MM.1S (cell line): ENCODE measurements around the gene PEX14.

Experiments used
- DNase-seq: peaks from one replicate; pipeline ENCODE4 v3.0.0-alpha.2; 2015
- H2AFZ ChIP-seq: fragments of 300-600 bp; sonication (generic); 2 replicates; pipeline ENCODE4 v1.6.0; 2016; ENCODE audit warnings: antibody characterized with exemption, low read length
- H3F3A ChIP-seq: fragments of 300-600 bp; sonication (generic); 2 replicates; pipeline ENCODE4 v1.6.1; 2016; ENCODE audit warnings: mild to moderate bottlenecking, antibody characterized with exemption, low read length, moderate library complexity, mixed read lengths; ENCODE audit not compliant: insufficient read depth
- H3K27ac ChIP-seq: fragments of 300-600 bp; sonication (generic); 2 replicates; pipeline ENCODE4 v1.5.1; 2016; ENCODE audit warnings: mild to moderate bottlenecking, low read length
- H3K27me3 ChIP-seq: fragments of 300-600 bp; sonication (generic); replicated peaks from 2 replicates; pipeline ENCODE4 v1.6.0; 2016; ENCODE audit warnings: low read length; ENCODE audit not compliant: insufficient read depth
- H3K36me3 ChIP-seq: fragments of 300-600 bp; sonication (generic); replicated peaks from 2 replicates; pipeline ENCODE4 v1.6.1; 2016; ENCODE audit warnings: mild to moderate bottlenecking, low read length, mixed read lengths; ENCODE audit not compliant: insufficient read depth
- H3K4me1 ChIP-seq: fragments of 300-600 bp; sonication (generic); 2 replicates; pipeline ENCODE4 v1.6.1; 2016; ENCODE audit warnings: low read length, mixed read lengths
- H3K4me2 ChIP-seq: fragments of 300-600 bp; sonication (generic); 2 replicates; pipeline ENCODE4 v1.6.0; 2016; ENCODE audit warnings: low read depth, low read length
- H3K4me3 ChIP-seq: fragments of 300-600 bp; sonication (generic); 2 replicates; pipeline ENCODE4 v1.5.1; 2016; ENCODE audit warnings: low read length, mixed read lengths
- H3K79me2 ChIP-seq: fragments of 300-600 bp; sonication (generic); 2 replicates; pipeline ENCODE4 v1.6.1; 2016; ENCODE audit warnings: mixed run types, low read length, mixed read lengths
- H3K9ac ChIP-seq: fragments of 300-600 bp; sonication (generic); 2 replicates; pipeline ENCODE4 v1.6.1; 2016; ENCODE audit warnings: low read length, mixed read lengths
- H3K9me2 ChIP-seq: fragments of 300-600 bp; sonication (generic); replicated peaks from 2 replicates; pipeline ENCODE4 v1.6.1; 2016; ENCODE audit warnings: mild to moderate bottlenecking, low read length, mixed read lengths; ENCODE audit not compliant: insufficient read depth
- H3K9me3 ChIP-seq: fragments of 300-600 bp; sonication (generic); replicated peaks from 2 replicates; pipeline ENCODE4 v1.6.1; 2016; ENCODE audit warnings: mild to moderate bottlenecking, low read length, mixed read lengths; ENCODE audit not compliant: insufficient read depth
- H4K20me1 ChIP-seq: fragments of 300-600 bp; sonication (generic); 2 replicates; pipeline ENCODE4 v1.6.1; 2016; ENCODE audit warnings: mild to moderate bottlenecking, low read length, moderate library complexity, mixed read lengths; ENCODE audit not compliant: insufficient read depth
- CTCF ChIP-seq: fragments of 300-600 bp; sonication (generic); IDR thresholded peaks from 2 replicates; pipeline ENCODE4 v1.5.1; 2016; ENCODE audit warnings: antibody characterized with exemption, low read length, mixed read lengths
- EZH2 ChIP-seq: fragments of 300-600 bp; sonication (generic); optimal IDR thresholded peaks from 2 replicates; pipeline ENCODE3; 2017; ENCODE audit warnings: low read depth, mild to moderate bottlenecking, antibody characterized with exemption, low read length, mixed read lengths
- EZH2phosphoT487 ChIP-seq: fragments of 300-600 bp; sonication (generic); IDR thresholded peaks from 2 replicates; pipeline ENCODE4 v1.6.1; 2018; ENCODE audit warnings: antibody characterized with exemption, low read length

PEX14 gene

DNA sequence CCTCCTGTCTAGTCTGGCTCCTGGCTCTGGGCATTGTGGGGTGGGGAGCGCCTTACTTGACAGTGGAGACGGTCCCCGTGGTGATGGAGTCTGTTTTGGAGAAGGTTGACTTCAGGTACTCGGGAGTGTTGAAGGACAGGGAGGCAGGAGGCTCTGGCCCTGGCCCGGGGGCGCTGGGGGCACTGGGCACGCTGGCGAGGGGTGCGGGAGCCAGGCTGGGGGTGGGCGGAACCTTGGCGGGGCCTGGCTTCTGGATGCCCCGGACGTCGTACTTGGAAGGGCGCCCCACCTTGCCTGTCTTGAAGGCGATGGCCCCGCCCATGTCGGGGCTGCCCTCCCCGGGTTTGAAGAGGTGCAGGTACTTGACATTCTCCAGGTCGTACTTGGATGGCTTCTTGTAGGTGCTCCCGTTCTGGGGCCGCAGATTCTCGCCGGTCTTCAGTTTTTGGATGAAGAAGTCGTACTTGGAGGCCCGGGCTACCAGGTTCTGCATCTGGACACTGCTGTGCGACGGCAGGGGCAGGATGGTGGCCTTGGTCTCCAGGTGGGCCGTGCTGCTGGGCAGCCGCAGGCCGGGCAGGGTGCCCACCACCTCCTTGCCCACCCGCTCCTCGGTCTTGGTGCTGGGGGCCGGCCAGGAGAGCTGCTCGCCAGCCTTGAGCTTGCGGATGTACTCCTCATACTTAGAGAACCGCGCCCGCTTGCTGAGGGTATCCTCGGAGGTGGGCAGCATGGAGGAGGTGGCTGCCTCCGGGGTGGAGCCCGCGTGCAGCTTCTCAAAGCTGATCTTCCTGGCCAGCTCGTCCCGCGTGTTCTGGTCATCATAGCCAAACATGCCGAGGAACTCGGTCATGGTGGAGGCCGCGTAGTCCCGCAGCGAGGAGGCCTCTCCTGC is 185.1 kb downstream of the PEX14 start:
- Histone ChIP-seq H2AFZ (no peak overlapping the region), H3K9me2 (no peaks in the 10 kb centered on the region), H4K20me1 (no peaks in the 10 kb centered on the region), H3K4me1 (no peaks in the 10 kb centered on the region), H3K9me3 (no peaks in the 10 kb centered on the region), H3K27me3 (peaks cover 85% of the 10 kb centered on the region), H3K79me2 (no peaks in the 10 kb centered on the region), H3K4me2 (no peak overlapping the region), H3F3A (no peaks in the 10 kb centered on the region), H3K27ac (no peak overlapping the region), H3K9ac (no peak overlapping the region), H3K4me3 (no peak overlapping the region), H3K36me3 (no peaks in the 10 kb centered on the region)
- no peak for TF ChIP-seq EZH2phosphoT487
- TF ChIP-seq CTCF: no peak
- TF ChIP-seq EZH2: no peak
- no peak for DNase-seq

DNA sequence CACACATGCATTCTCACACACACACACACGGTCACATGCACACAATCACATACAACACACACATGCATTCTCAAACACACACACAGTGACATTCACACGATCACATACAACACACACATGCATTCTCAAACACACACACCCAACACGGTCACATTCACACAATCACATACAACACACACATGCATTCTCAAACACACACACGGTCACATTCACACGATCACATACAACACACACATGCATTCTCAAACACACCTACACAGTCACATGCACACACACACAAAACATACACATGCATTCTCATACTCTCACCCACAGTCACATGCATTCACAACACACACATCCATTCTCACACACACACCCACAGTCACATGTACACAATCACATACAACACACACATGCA is 186.7 kb downstream of the PEX14 start:
- Histone ChIP-seq H3K9me2 (no peaks in the 10 kb centered on the region), H4K20me1 (no peaks in the 10 kb centered on the region), H3K9me3 (no peaks in the 10 kb centered on the region), H3K4me1 (no peaks in the 10 kb centered on the region), H3K4me3 (no peak overlapping the region), H3K4me2 (no peak overlapping the region), H3F3A (no peaks in the 10 kb centered on the region), H3K36me3 (no peaks in the 10 kb centered on the region), H3K79me2 (no peaks in the 10 kb centered on the region), H2AFZ (no peak overlapping the region), H3K9ac (no peak overlapping the region), H3K27me3 (peaks cover 85% of the 10 kb centered on the region), H3K27ac (no peak overlapping the region)
- TF ChIP-seq CTCF: no peak
- no peak for TF ChIP-seq EZH2phosphoT487
- TF ChIP-seq EZH2: no peak
- DNase-seq: no peak

- Histone ChIP-seq H4K20me1 (no peaks in the 10 kb centered on the region), H3K4me2 (no peak overlapping the region), H3K4me1 (no peaks in the 10 kb centered on the region), H3K9me3 (no peaks in the 10 kb centered on the region), H3F3A (no peaks in the 10 kb centered on the region), H3K27me3 (peaks cover 85% of the 10 kb centered on the region), H3K27ac (no peak overlapping the region), H3K79me2 (no peaks in the 10 kb centered on the region), H3K4me3 (no peak overlapping the region), H2AFZ (no peak overlapping the region), H3K36me3 (no peaks in the 10 kb centered on the region), H3K9ac (no peak overlapping the region), H3K9me2 (no peaks in the 10 kb centered on the region)
- DNase-seq: no peak
- TF ChIP-seq EZH2phosphoT487: no peak
- TF ChIP-seq CTCF: no peak
- no peak for TF ChIP-seq EZH2
These were observed 187.4 kb downstream of the PEX14 start for GRCh38 chr1:10662090-10662688.
